ENCODE results near the gene SLC6A13. TPM values are rescaled to one million over a fixed set of nuclear protein-coding genes. Genes with fewer than 3 reads are reported as not detected.

Gene SLC6A13
- total and polyA plus RNA-seq, 12 donors, result 0.87 to 6.1 (median 3.2) TPM

- no peak for ATAC-seq
- Histone ChIP-seq H3K9me3 (no peaks in the 10 kb centered on the region), H3K4me1 (peaks cover 3 to 41% (median 32%) of the 10 kb centered on the region in 9 donors), H3K27me3 (no peaks in the 10 kb centered on the region), H3K27ac (peak overlapping the region in 1 of 10 donors; percentile 31), H3K4me3 (no peak overlapping the region), H3K36me3 (no peaks in the 10 kb centered on the region)
- TF ChIP-seq CTCF (IDR thresholded peaks at IDR 0.05), result no peak
- 72 to 82% methylated on average over 8 of the region's 8 CpGs for WGBS, 2 donors
- DNase-seq, result no peak
- intact Hi-C loops (cut with DNase I), result no loop called here
Observed at GRCh38 chr12:185576-185955, 77.1 kb downstream of the SLC6A13 start.

- no peaks in the 10 kb centered on the region for H3K9me3 ChIP-seq
- peak overlapping the region in 2 of 10 donors; percentile 16 to 31 for H3K27ac ChIP-seq
- no peaks in the 10 kb centered on the region for H3K27me3 ChIP-seq
- no peaks in the 10 kb centered on the region for H3K36me3 ChIP-seq
- whole genome bisulfite sequencing, 2 donors, result 65 to 77% methylated on average over 13 of the region's 13 CpGs
- H3K4me1 ChIP-seq, result peaks cover 3 to 47% (median 37%) of the 10 kb centered on the region in 9 donors
- no peak overlapping the region for H3K4me3 ChIP-seq
- ATAC-seq, result no peak
- intact Hi-C loops (cut with DNase I), result no loop called here
- DNase-seq, result no peak
- no peak for TF ChIP-seq CTCF (IDR thresholded peaks at IDR 0.05)
Observed at GRCh38 chr12:184811-185575, 77.6 kb downstream of the SLC6A13 start.

- intact Hi-C loops (cut with DNase I), result no loop called here
- peak; percentile 51 to 63 for DNase-seq
- peak; percentile 16 to 54 (median 28) for ATAC-seq
- peak overlapping the region in 9 of 10 donors; percentile 57 to 84 (median 79) for H3K27ac ChIP-seq
- no peaks in the 10 kb centered on the region for H3K27me3 ChIP-seq
- H3K9me3 ChIP-seq, result no peaks in the 10 kb centered on the region
- H3K36me3 ChIP-seq, result no peaks in the 10 kb centered on the region
- peaks cover 13 to 62% (median 52%) of the 10 kb centered on the region in 9 donors for H3K4me1 ChIP-seq
- no peak for TF ChIP-seq CTCF (IDR thresholded peaks at IDR 0.05)
- WGBS, 2 donors, result 42 to 46% methylated on average over 10 of the region's 10 CpGs
- H3K4me3 ChIP-seq, result peak overlapping the region in 6 of 10 donors; percentile 9 to 43 (median 38)
Observed at GRCh38 chr12:182381-182892, 80.2 kb downstream of the SLC6A13 start.

GRCh38 chr12:181921-182320 is 80.7 kb downstream of the SLC6A13 start:
- Histone ChIP-seq H3K9me3 (no peaks in the 10 kb centered on the region), H3K27me3 (no peaks in the 10 kb centered on the region), H3K36me3 (no peaks in the 10 kb centered on the region), H3K4me1 (peaks cover 16 to 67% (median 57%) of the 10 kb centered on the region in 9 donors), H3K27ac (peak overlapping the region in 9 of 10 donors; percentile 57 to 84 (median 79)), H3K4me3 (peak overlapping the region in 8 of 10 donors; percentile 2 to 43 (median 35))
- intact Hi-C loops (cut with DNase I), result no loop called here
- DNase-seq, result no peak
- peak in 1 of 8 donors; percentile 2 for ATAC-seq
- no peak for TF ChIP-seq CTCF (IDR thresholded peaks at IDR 0.05)
- WGBS, 2 donors, result 44 to 67% methylated on average over 17 of the region's 17 CpGs

All from heart right ventricle (tissue), 16 donors.